ENCODE results near the gene MDP1.

- TF ChIP-seq CTCF (IDR thresholded peaks at IDR 0.05) (no peak), POLR2A (IDR thresholded peaks at IDR 0.05) (no peak)
Measured at GRCh38 chr14:24262821-24263733, 47.2 kb upstream of the MDP1 start, which contains the start of gene TGM1.

All from thyroid gland (tissue), 4 donors.